NCI-H510A (cell line): Measurements from ENCODE around the gene OTUD7B.
"Not testable (repeated sequence)": the region's sequence is repeated elsewhere in the genome, so short reads cannot be mapped to it uniquely, and the experiment has no call there.

ENCODE experiments used
- DNase-seq: peaks from one replicate; lab custom pipeline; 2025; lab: John Stamatoyannopoulos, UW

The OTUD7B gene

DNA sequence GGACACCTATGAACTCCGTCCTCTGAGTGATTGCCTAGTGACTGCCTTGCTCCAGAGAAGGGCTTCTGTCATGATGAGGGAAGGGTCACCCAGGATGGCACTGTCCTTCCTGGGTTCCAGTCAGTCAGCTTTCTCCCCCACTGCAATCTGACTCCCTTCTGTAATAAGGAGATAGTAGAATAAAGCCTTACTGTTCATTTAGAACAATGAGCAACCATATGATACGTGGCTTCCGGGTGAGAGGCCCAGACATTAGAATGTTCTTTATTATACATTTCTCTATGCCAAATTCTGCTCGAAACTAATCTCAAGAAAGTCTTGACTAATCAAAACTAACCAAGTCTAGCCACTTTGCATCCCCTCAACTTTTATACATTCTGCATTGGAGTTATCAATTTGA, 65.3 kb downstream of the OTUD7B start:
- no peak for DNase-seq

DNA sequence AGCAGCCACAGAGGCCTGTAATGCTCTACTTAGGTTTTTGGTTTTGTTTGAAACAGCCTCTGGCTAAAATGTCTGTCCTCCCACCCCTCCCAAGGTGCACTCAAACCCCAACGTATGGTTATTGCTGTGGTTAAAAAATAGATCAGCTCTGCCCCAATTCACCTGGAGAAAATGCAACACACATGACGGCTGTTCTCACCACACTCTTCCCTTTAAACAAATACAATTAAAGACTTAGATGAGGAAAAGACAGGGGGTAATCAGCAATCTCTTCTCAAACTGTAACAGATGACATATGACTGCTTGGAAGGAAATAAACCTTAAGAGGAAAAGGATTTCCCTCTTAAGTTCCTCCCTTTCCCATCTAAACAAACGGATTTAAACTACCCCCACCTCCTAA, 67.6 kb downstream of the OTUD7B start:
- no peak for DNase-seq

DNA sequence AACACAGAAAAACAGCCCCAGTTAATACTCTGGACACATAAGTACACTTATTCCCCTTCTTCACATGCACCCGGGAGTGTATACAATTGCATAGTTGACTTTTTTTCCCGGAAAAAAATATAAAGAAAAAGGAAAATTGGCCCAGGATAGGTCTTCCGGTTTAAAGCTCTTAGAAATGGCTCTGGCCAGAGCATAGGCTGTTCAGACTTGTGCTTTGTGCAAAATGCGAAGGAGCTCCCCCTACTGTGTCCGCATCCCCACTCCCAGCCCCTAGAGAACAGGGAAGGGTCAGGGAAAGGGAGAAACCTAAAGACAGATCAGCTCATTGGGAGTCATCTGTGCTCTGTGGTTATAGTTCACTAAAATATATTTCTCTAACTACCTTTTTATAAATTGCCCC, 68.3 kb downstream of the OTUD7B start:
- DNase-seq: no peak

DNA sequence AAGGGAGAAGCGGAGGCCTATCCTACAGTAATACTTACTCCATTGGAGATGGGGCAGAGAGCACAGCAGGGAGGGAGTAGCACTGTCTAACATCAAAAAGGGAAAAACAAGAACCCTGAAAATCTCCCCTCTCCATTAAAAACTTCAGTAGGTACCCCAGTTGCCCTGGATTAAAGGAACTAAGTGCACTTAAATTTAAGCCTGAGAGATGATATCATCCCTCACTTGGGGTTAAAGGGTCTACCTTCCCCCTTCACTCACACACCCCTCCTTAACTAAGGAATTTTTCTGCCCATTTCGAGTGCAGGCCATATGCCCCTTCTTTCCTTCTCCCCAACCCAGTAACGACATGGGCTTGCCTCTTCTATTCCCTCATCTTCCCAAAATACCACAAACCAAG, 70.1 kb downstream of the OTUD7B start:
- no peak for DNase-seq

DNA sequence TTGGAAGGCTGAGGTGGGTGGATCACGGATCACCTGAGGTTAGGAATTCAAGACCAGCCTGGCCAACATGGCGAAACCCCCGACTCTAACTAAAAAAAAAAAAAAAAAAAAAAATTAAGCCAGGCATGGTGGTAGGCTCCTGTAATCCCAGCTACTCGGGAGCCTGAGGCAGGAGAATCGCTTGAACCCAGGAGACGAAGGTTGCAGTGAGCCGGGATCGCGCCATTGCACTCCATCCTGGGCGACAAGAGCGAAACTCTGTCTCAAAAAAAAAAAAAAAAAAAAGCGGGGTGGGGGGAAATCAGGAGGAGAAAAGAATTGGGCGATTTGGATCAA, 71.9 kb downstream of the OTUD7B start:
- not testable (repeated sequence) for DNase-seq

DNA sequence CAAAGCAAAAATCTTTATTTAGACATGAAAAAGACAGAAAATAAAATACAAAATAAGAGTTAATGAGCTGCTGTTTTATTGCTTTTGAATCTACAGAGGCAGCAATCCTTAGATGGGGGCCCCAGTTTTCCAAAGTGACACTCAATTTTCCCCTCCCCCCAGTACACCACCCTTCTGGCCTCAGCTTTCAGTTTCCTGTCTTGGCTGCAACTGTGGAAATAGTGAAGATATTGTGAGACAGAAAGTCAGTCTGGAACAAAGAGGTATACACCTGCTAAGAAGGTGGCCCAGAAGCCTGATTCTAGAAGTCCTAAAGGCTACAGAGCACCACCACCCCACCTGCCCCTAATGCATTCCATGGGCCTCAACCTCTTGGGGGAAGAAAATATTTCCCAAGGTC, 72.8 kb downstream of the OTUD7B start:
- no peak for DNase-seq

DNA sequence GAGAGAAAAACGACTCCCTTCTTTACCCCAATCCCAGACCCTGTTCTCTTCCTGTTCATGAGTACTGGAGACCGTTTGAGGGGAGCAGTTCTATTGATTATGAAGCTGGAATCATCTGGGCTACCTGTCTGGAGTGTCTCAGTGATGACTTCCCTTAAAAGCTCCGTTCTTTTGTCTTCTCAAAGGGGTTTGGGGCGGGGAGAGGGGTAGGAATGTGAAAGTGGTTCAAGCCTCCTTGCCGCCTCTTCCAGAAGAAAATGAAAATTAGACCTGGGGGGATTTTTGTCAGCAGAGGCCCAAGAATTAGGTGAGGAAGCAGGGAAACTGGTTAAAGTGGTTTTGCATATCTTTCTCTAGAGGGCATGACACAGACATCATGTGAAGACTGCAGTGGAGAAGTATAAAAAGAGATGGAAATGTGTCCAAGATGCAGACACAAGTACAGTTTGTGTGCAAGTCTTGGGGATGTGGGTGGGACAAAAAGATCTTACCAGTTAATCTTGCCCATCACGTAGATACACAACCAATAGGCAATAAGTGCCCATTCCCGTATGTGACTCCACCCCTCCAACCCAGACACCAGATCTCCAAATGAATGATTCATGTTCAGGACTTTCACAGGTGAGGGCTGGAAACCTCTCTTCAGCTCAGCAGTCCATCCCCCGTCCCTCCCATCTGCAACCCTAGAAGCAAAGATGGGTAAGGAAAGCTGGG, 73.4 kb downstream of the OTUD7B start:
- DNase-seq: peak; percentile 50

DNA sequence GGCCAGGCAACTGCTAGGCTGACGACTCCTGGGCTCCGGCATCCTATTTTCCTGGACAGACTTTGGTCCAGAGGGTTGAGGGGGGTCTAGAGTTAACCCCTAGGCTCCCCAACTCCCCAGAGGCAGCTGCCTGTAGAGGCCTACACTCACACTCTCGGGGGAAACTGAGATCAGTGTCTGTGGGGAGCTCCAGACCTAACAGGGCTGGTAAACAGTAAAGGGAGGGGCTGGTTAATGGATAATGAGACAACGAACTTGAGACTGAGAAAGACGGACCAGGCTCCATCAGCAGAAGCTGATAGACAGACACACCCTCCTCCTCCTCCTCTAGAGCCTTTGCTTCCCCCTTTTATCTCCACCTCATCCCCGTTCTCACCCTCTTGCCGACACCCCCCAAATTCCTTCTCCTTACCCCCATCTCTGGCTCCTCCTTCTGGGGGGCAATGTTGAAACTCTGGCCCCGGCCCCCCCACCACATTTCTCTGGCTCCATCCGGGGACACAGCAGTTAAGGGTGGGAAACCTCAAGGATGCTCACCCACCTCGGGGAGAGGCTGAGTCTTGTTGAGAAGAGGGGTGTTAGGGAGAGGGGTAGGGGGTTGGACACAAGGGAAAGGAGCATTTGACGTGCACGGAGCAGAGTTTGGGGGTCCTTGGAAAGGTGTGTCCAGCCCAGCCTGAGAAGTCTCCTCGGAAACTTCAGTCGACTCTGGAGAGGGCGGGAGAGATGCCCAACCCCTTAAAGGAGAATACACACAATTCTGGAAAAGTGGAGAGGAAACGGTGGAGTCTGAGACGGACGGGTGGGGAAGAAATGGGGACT, 74.1 kb downstream of the OTUD7B start, which contains the start of gene MTMR11:
TSS of gene MTMR11 (minus strand) at position 710 of the 822 bp plus-strand sequence. CDS start at position 478, 232 bp downstream.
- DNase-seq: no peak

DNA sequence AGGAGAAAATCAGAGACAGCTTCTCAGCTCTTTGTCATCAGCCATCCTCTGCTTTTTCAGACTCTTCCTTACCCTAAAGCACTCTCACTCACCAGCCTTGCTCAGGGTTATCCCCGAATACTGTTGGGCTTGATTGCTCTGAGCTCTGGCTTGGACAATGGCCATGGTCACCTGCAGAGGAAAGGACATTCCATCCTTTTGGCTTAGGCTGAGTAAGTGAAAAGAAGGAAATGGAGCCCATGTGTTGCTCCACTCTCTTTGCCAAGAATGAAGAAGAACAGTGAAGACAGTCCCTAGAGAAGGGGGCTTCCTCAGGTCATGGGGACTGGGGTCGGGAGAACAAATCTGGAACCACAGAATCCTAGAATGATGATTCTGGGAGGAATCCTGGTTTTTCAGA, 76.2 kb downstream of the OTUD7B start:
- no peak for DNase-seq

DNA sequence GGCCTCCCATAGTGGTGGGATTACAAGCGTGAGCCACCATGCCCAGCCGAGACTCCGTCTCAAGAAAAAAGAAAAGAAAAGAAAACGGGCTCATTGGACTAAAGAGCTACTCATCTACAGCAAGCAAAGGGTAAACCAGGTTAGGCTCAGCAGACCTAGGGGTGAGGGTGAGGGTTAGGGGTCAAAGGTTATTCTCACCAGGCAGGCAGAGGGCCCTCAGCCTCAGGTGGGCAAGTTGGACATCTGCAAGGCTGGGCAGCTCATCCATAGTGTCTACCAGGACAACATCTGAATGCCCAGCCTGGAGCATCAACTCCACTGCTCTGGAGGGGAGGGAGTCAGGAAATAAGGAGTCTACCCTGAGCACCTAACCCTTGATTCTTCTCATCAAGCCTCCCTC, 77.3 kb downstream of the OTUD7B start:
- no peak for DNase-seq

DNA sequence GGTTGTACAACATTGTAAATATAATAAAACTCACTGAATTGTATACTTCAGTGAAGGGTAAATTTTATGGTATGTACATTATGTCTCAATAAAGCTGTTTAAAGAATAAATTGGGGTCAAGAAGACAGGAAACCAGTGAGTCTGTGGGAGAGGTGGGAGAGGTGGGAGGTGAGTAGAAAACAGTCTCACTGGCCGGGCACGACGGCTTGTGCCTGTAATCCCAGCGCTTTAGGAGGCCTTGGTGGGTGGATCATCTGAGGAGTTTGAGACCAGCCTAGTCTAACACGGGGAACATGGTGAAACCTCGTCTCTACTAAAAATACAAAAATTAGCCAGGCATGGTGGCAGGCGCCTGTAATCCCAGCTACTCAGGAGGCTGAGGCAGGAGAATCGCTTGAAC, 78.1 kb downstream of the OTUD7B start:
- DNase-seq: no peak

DNA sequence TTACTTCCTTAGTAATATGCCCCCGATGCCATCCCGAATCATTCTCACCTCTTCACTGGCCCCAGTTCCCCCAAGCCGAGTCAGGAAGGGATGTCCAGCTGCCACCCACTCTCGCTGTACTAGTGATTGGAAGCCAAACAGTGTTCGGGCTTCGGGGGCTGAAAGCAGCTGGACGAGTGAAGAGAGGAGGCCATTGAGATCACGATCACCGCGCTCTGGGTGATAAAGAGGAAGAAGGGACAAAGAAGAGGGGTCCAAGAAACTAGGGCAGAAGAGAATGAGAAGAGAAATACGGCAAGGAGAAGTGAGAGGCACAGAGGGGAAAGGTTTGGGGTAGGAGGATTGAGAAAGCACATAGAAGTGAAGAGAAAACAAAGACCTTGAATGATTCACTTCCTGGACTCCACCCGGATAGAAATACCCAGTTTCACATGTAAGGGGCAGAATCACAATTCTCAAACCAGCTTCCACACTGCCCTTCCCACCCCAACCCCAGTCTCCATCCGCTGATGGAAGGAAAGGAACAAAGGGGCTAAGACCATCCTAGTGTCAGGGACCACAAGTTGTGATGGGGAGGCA, 79.2 kb downstream of the OTUD7B start:
- no peak for DNase-seq

DNA sequence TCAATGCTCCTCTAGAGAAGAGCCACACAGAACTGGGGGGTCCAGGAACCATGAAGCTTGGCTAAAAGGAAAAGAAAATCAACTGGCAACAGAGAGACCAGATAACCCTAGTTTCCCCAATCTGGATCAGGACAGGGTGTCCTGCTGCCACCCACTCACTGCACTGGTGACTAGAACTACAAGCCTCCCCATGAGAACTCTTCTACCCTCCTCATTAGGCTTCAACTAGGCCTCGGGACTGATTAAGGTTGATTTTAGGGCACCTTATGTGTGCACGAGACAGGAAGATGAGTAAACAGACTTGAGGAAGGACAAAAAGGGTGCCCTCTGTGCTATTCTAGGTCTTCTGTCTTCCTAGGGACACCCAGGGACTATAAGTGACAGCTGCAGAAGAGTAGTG, 80.7 kb downstream of the OTUD7B start:
- no peak for DNase-seq

DNA sequence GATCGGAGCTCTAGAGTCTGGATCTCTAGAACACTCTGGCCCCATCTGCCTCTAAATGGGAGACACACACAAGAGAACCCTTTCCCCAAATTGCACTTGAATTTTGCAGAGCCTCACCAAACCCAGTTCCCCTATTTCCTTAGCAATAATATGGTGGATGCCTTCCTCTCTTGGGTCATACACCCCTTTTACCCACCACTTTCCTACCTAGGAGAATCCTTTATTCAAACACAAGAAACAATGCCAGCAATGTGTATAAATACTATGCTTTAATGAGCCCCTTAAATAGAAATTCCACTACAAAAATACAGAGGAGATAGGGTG, 82.2 kb downstream of the OTUD7B start:
- DNase-seq: no peak

DNA sequence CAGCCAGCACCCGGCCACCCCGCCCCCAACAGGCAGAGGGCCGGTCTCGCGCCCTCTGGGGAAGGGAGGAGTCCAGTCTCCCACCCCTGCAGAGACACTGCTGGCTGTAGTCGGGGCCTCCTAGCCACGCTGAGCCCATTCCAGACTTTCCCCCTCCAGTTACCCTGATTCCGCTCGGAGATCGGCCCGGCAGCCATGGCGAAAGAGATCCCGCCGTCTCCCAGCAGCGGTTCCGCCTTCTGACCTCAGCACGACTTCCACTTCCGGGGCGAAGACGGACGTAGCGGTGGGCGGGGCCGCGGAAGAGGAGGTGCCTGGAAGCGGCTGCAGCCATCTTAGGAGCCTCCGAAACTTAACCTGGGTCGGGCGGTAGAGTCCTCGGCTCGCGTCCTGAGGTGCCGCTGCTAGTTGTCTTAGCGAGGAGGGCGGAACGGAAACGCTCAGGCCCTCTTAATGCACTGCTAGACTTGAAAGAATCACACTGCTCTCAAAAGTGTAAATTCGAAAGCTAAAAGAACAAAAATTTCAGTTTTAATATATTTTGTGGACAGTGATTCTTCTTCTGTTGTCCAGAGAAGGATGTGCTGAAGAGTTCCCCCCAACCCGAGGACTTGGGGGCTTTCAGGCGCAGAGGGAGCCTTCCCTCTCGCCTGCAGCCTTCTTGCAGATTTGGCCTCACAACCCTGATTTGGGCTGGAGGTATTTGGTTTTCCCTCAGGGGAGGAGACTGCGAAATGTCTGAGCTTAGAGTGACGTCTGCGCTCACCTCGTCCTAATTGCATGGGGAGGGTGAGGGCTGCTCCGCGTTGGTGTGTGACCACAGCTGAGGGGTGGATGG, 82.7 kb downstream of the OTUD7B start, which contains the start of gene SF3B4:
TSS of gene SF3B4 (minus strand) at position 241 of the 838 bp plus-strand sequence. CDS start at position 197, 44 bp downstream.
- peak; percentile 94 for DNase-seq

DNA sequence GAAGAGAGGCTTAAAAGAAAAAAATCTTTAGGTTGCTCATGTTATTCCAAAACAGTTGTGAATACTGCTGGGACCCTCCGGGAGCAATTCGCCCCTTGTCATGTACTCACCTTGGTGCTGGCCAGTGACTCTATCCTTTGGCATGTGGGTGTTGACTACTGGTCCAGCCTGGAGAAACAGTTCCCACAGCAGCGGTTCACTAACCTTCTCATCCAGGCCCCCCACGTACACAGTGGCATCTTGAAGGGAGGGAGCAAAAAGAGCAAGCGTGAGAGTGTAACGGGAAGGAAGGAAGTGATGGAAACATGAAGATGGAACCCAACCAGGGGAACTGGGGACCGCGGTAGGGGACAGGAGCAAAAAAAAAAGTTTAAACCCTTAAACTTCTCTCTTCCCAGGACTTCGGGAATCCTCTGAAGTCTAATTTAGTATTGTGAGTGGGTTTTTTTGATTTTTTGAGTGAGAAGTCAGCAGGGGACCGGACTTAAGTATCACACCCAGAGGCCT, 83.4 kb downstream of the OTUD7B start:
- no peak for DNase-seq

DNA sequence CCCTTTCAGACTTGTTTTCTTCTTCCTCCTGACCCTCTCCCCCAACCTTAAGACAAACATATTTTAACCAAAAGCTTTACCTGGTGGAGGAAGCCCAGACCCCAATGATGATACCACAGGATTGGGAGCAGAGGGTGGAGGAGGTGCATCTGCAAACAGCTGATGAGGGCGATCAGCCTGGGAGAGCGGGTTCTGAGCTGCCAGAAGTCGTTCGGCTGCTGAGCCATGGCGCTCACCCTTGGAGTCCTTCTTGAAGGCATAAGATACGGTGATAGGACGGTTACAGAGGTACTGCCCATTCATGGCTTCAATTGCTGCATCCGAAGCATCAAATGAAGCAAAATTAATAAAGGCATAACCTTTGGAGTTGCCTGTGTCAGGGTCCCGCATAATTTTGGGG, 84.2 kb downstream of the OTUD7B start:
- DNase-seq: no peak

DNA sequence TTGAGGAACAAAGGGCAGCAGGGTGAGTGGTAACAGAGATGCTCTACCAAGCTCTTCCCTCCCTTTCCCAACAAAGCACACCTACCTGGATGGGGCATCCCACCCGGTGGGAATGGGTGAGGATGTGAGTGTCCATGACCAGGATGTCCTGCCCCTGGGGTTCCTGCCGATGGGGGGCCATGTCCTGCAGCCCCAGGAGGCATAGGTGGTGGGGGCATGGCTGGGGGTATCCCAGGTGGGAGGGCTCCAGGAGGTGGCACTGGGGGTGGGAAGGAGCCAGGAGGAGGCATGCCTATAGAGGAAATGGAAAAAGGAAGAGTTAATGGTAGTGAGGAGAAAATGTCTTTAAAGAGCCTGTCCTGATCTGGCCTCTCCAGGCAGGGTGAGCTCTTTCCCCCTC, 84.8 kb downstream of the OTUD7B start:
- DNase-seq: no peak

DNA sequence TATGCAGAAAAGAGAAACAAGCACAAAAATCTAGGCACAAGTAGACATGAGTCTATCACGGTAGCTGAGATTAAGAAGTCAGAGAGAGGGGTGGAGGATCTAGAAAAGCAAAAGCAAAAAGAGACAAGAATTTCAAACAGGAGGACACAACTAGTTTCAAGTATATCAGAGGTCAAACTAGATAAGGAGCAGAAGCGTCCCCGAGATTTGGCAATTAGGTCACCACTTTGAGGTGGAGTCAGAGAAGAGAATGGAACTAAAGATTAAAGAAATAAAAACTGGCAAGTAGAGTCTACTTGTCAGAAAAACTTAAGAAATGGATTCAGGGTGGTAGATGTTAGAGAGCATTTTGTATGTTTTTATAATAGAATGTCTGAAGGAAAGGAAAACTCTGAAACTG, 85.2 kb downstream of the OTUD7B start:
- no peak for DNase-seq

DNA sequence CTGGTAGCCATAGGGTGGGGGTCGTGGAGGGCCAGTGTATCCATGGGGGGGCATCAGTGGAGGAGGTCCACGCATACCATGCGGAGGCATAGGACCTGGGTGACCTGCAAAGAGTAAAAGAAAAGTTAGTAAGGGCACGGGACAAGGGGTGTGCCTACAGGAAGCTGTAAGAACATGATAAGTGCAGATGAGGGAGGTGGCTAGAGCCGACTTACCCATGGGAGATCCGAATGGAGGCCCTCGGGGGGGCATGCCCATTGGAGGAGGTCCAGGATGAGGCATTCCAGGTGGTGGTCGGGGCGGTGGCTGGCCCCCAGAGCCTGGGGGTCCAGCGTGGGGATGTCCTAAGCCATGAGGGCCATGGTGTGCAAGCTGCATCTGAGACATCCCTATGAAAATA, 86.9 kb downstream of the OTUD7B start:
- no peak for DNase-seq

DNA sequence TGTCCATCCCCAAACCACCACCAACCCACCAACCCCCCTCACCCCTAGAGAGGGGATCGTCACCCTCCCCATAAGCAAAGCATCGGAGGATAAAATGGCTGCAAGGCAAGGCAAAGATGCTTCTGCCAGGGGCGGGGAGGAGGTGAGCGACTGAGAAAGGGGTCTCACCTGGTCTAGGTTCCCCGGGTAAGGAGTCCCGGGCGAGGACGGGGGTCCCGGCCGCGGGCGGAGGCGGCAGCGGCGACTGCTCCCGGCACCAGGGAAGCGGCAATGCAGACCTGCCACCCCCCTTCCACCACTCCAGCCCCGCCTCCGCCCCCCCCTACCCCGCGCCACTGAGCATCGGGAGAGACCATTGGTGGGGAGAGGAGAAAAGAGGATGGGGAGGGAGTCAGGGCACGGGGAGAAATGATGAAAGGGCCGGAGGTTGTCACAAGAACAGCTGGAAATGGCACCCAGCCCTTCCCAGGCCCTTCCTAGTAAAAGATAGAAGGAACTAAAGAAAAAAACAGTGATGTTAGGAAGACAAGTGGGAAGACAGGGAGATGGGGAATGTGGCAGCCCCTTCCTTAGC, 92.9 kb downstream of the OTUD7B start, which contains the start of gene SV2A:
TSS of gene SV2A (minus strand) at position 274 of the 574 bp plus-strand sequence. CDS start 4,004 bp downstream, outside the sequence.
- peak; percentile 72 for DNase-seq

DNA sequence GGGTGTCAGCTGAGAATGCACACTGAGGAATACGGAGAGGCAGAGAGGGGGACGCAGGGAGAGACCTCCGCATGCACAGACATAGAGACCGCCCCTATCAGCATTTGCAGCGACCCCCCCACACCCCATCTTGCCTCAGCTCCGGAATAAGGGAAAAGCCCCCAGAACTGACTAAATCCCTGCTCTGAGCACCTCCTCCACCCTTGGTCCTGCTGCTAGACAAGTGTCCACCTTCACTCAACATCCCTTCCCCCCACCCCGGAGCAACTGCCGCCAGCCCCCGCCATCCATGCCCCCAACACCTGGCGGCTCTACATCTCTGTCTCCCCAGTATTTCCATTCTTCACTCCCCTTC, 93.7 kb downstream of the OTUD7B start:
- no peak for DNase-seq
